NCI-H748 (cell line): ENCODE measurements around the gene KCNG3.
A peak's percentile ranks its signal among the peaks of the same experiment; 100 is the strongest.

Experiments
- DNase-seq: peaks from one replicate; lab custom pipeline; 2025; ENCODE audit not compliant: unreplicated experiment; lab: John Stamatoyannopoulos, UW

The KCNG3 gene

GRCh38 chr2:42493468-42494354 is at the start of gene KCNG3:
Gene KCNG3 (minus strand): TSS chr2:42493982. CDS start chr2:42493501, 481 bp downstream.
- DNase-seq = peak; percentile 81

- no peak for DNase-seq
Measured at GRCh38 chr2:42542871-42543270, 49.1 kb upstream of the KCNG3 start.

GRCh38 chr2:42537493-42537892 is 43.7 kb upstream of the KCNG3 start:
- no peak for DNase-seq

GRCh38 chr2:42532397-42532796 is 38.6 kb upstream of the KCNG3 start:
- DNase-seq = no peak

GRCh38 chr2:42523341-42523740 is 29.6 kb upstream of the KCNG3 start:
- no peak for DNase-seq

- DNase-seq = no peak
Measured at GRCh38 chr2:42522035-42522434, 28.3 kb upstream of the KCNG3 start.

GRCh38 chr2:42519624-42520023 is 25.8 kb upstream of the KCNG3 start:
- DNase-seq = no peak

- DNase-seq = no peak
Measured at GRCh38 chr2:42516418-42516901, 22.7 kb upstream of the KCNG3 start.

- peak; percentile 40 for DNase-seq
Measured at GRCh38 chr2:42513252-42513918, 19.6 kb upstream of the KCNG3 start.

GRCh38 chr2:42510608-42511243 is 16.9 kb upstream of the KCNG3 start:
- no peak for DNase-seq

- DNase-seq = no peak
Measured at GRCh38 chr2:42510191-42510590, 16.4 kb upstream of the KCNG3 start.

- DNase-seq = no peak
Measured at GRCh38 chr2:42504364-42505230, 10.8 kb upstream of the KCNG3 start.

GRCh38 chr2:42503291-42503690 is 9.5 kb upstream of the KCNG3 start:
- no peak for DNase-seq

GRCh38 chr2:42498497-42498896 is 4.7 kb upstream of the KCNG3 start:
- DNase-seq = no peak

- no peak for DNase-seq
Measured at GRCh38 chr2:42495611-42496010, 1.8 kb upstream of the KCNG3 start.

- no peak for DNase-seq
Measured at GRCh38 chr2:42495234-42495581, 1.4 kb upstream of the KCNG3 start.

- DNase-seq = peak; percentile 93
Measured at GRCh38 chr2:42494355-42495233, 812 bp upstream of the KCNG3 start.

GRCh38 chr2:42492691-42493467 is 903 bp downstream of the KCNG3 start:
- peak; percentile 73 for DNase-seq

- DNase-seq = no peak
Measured at GRCh38 chr2:42488297-42488696, 5.5 kb downstream of the KCNG3 start.
